Hematopoietic multipotent progenitor cell treated with erythropoietin and hydrocortisone succinate and interleukin-3 and kit ligand, for 8 days (in vitro differentiated cells): Measurements from ENCODE around the gene C4orf54.

ENCODE experiments used
- DNase-seq: peaks from one replicate; pipeline ENCODE4 v3.0.0-alpha.2; 2015

C4orf54 gene

DNA sequence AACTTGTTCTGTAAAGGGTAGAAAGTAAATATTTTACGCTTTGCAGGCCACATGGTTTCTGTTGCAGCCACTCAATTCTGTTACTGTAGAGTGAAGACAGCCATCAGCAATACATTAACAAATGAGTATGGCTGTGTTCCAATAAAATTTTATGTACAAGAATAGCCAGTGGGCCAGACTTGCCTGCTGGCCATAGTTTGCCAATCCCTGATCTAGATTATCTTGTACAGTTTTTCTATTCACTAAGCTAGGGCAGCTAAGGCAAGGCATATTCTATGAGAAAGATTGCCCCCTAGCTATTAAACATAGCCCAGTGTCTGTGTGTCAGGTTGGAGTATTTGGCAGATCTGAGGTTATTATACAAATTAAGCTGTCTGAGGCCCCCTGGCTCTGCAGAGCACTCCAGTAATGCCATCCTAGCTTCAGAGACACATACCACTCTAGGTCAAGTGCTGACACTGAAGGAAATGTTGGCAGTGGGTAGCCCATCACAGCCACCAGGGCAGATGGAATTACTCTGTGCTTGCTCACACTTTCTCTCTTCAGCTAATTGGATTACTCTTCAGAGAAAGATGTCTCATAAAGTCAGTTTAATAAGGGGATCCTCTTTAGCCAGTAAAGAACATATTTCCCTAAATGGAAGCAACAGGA is 42.3 kb downstream of the C4orf54 start:
- DNase-seq: no peak

DNA sequence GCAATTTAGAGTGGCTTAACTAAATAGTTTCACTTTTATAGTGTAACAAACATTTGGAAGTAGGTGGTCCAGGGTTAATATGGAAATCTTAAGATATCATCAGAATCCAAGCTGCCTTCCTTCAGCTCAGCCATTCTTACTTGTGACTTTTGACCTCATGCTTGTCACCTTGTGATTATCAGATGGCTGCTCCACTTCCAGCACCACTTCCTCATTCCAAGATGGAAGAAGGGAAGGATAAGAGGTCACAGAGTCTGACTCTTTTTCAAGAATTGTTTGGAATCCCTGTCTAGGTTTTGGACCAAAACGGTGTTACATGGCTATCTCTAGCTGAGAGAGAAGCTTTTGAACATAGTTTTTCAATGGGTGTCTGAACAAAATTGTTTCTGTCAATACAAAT is 43.1 kb downstream of the C4orf54 start:
- no peak for DNase-seq

DNA sequence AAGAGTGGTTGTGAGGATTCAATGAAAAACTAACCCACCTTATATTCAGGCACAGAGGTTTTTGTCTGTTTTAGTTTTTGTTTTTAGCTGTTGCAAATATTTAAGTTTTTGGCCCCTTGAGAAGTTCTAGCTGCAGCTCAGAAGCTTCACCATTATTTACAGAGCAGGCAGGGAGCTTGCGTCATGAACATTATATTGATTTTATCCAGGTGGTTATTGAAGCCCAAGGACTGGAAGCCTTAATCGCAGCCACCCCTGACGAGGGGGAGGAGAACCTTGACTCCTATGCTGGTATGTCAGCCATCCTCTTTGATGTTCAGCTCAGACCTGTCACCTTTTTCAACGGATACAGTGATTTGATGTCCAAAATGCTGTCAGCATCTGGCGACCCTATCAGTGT is 44.9 kb downstream of the C4orf54 start:
- DNase-seq: no peak

DNA sequence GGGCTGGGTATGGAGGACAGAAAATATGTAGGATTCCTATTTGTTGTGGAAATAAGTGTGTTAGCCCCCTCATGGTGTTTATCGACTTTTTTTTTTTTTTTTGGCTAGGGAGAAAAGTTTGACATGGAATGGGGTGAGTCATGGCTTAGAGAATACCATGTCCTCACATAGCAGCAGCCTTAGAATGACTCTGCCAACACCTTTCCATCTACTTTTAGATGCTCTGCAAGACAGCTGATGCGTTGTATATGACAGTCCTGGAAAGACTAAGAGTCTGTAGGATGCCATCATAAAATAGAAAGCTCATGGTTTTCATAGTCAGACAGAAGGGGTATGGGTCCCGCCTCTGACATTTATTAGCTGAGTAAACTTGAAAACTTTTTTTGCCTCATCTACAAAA is 45.3 kb downstream of the C4orf54 start:
- DNase-seq: no peak

DNA sequence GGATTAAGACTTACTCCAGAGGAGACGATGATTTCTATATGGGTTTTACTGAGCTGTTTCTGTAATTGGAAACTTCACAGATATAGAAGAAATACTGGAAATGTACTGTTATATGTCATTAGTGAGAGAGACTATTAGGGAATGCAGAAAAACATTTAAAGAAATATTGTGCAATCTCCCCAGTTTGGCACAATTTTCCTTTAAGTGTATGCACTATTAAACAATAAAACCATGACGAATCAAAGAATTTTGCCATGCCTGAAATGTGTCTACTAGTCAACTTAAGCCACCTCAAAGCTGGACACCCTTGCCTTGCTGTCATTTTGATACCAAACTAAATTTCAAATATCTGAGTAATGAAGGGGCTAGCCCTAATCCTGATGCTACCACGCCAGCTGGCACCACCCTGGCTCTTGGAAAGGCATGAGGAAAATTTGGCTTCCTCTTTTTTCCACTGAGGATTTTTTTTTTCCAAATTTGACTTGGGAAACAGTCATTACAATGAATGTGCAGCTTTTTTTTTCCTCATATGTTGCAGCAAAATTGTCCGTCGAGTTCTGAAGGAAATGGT is 46.9 kb downstream of the C4orf54 start:
- DNase-seq: no peak

DNA sequence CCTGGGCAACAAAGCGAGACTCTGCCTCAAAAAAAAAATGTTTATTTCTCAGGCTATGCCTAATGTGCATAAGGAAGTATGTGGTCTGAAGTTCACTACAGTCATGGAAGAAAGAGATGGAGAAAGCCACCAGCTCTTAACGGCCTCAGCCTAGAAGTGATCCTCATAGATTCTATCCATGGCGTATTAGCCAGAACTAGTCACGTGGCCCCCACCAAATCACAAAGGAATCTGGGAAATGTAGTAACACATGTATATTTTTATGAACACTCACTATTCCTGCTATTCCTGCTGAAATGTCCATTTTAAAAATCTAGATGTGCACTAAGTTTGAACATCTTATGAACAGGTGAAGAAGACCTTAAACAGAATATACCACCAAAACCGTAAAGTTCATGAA is 49.2 kb downstream of the C4orf54 start:
- no peak for DNase-seq
